ENCODE data around the gene SLC2A2.
A peak's percentile ranks its signal among the peaks of the same experiment; 100 is the strongest.

SLC2A2 gene

GRCh38 chr3:171026597-171027293, at the start of gene SLC2A2:
Gene SLC2A2 (minus strand): TSS chr3:171026720. CDS start chr3:171026670, 50 bp downstream.
- DNase-seq (ENCODE audit: low read depth in 2 of 2) = no peak

GRCh38 chr3:171072432-171072831, 45.9 kb upstream of the SLC2A2 start:
- no peak for DNase-seq (ENCODE audit: low read depth in 2 of 2)

GRCh38 chr3:171068658-171069057, 42.1 kb upstream of the SLC2A2 start:
- DNase-seq (ENCODE audit: low read depth in 2 of 2) = no peak

- DNase-seq (ENCODE audit: low read depth in 2 of 2) = no peak
Measured at GRCh38 chr3:171066206-171066605, 39.7 kb upstream of the SLC2A2 start.

- DNase-seq (ENCODE audit: low read depth in 2 of 2) = no peak
Measured at GRCh38 chr3:171065732-171066131, 39.2 kb upstream of the SLC2A2 start.

GRCh38 chr3:171064461-171064860, 37.9 kb upstream of the SLC2A2 start:
- DNase-seq (ENCODE audit: low read depth in 2 of 2) = no peak

- DNase-seq (ENCODE audit: low read depth in 2 of 2) = no peak
Measured at GRCh38 chr3:171061749-171062148, 35.2 kb upstream of the SLC2A2 start.

- DNase-seq (ENCODE audit: low read depth in 2 of 2) = no peak
Measured at GRCh38 chr3:171059978-171060377, 33.5 kb upstream of the SLC2A2 start.

- DNase-seq (ENCODE audit: low read depth in 2 of 2) = no peak
Measured at GRCh38 chr3:171058873-171059603, 32.5 kb upstream of the SLC2A2 start.

GRCh38 chr3:171058058-171058457, 31.5 kb upstream of the SLC2A2 start:
- no peak for DNase-seq (ENCODE audit: low read depth in 2 of 2)

GRCh38 chr3:171057072-171057471, 30.6 kb upstream of the SLC2A2 start:
- no peak for DNase-seq (ENCODE audit: low read depth in 2 of 2)

GRCh38 chr3:171056528-171056927, 30.0 kb upstream of the SLC2A2 start:
- DNase-seq (ENCODE audit: low read depth in 2 of 2) = no peak

- no peak for DNase-seq (ENCODE audit: low read depth in 2 of 2)
Measured at GRCh38 chr3:171055336-171056178, 29.0 kb upstream of the SLC2A2 start.

GRCh38 chr3:171054921-171055320, 28.4 kb upstream of the SLC2A2 start:
- no peak for DNase-seq (ENCODE audit: low read depth in 2 of 2)

- no peak for DNase-seq (ENCODE audit: low read depth in 2 of 2)
Measured at GRCh38 chr3:171054231-171054630, 27.7 kb upstream of the SLC2A2 start.

GRCh38 chr3:171049861-171050444, 23.4 kb upstream of the SLC2A2 start:
- peak; percentile 22 to 30 for DNase-seq (ENCODE audit: low read depth in 2 of 2)

- DNase-seq (ENCODE audit: low read depth in 2 of 2) = no peak
Measured at GRCh38 chr3:171046760-171047159, 20.2 kb upstream of the SLC2A2 start.

- DNase-seq (ENCODE audit: low read depth in 2 of 2) = no peak
Measured at GRCh38 chr3:171044835-171045793, 18.6 kb upstream of the SLC2A2 start.

GRCh38 chr3:171044384-171044783, 17.9 kb upstream of the SLC2A2 start:
- no peak for DNase-seq (ENCODE audit: low read depth in 2 of 2)

- no peak for DNase-seq (ENCODE audit: low read depth in 2 of 2)
Measured at GRCh38 chr3:171039674-171040073, 13.2 kb upstream of the SLC2A2 start.

GRCh38 chr3:171038342-171038741, 11.8 kb upstream of the SLC2A2 start:
- DNase-seq (ENCODE audit: low read depth in 2 of 2) = no peak
